ENCODE results near the gene GIPC3.

Gene GIPC3

GRCh38 chr19:3638208-3639193, 53.2 kb downstream of the GIPC3 start:
- DNase-seq: no peak

GRCh38 chr19:3639479-3639878, 54.2 kb downstream of the GIPC3 start:
- DNase-seq: no peak

DNA sequence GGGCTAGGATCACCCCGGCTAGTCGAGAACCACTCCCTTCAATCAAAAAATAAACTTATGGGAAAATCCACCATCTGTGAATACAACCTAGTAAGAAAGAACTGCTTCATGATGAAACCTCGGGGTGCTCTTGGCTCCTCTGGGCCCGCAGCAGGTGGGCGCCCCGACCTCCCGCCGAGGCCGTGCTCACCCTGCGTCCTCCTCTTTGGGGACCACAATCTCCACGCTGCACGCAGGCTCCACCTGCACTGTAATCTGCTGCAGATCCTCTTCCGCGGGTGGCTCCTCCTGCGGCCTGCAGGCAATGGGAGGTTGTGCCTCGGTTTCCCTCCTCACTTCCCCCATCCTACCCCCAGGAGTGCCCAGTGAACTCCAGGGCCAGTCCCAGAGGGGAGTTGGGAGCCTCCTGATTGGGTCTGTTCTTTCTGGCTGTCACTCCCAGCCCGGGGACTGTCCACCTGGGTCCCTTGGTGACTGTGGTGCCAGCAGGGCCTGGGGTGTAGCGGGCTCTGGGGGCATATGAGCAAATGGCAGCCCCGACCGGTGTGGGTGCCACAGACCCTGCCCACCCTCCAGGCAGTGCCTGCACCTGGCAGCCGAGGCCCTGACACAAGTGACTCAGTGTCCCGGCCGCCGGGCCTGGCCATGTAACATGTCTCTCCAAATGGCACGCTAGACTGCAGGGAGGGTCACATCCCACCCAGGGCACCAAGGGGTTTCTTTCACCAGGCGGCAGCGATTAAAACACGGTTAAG, 56.4 kb downstream of the GIPC3 start:
- DNase-seq: no peak

GRCh38 chr19:3642296-3642695, 57.0 kb downstream of the GIPC3 start:
- DNase-seq: no peak
